ENCODE data around the gene SSBP3. TPM values are rescaled to one million over a fixed set of nuclear protein-coding genes. Genes with fewer than 3 reads are reported as not detected.

The SSBP3 gene
- total and polyA plus RNA-seq, 9 of the 15 experiments (the other 6 are each of a cell fraction or from before 2014, with no cell fraction given), result 8.7 to 108 (median 33.8) TPM

- TF ChIP-seq SRSF1 (IDR thresholded peaks at IDR 0.05; ENCODE audit: low read depth, low read length) (no peak), ZNF75A (CRISPR knock-in tag; IDR thresholded peaks at IDR 0.05) (no peak), KDM1A (IDR thresholded peaks at IDR 0.05) (peak; percentile 73 to 84), ILK (tag; IDR thresholded peaks at IDR 0.05; ENCODE audit: borderline replicate concordance, low read depth) (no peak), NFE2L1 (tag; IDR thresholded peaks at IDR 0.05; ENCODE audit: borderline replicate concordance, low read depth) (no peak; the same call in 1 of the 2 replicates), BDP1 (IDR thresholded peaks at IDR 0.05; ENCODE audit: insufficient read depth, insufficient read length) (no peak), TOE1 (IDR thresholded peaks at IDR 0.05; ENCODE audit: borderline replicate concordance) (no peak), TOE1 (CRISPR knock-in tag; IDR thresholded peaks at IDR 0.05; ENCODE audit: borderline replicate concordance, low read depth) (no peak), ESRRA (IDR thresholded peaks at IDR 0.05; ENCODE audit: borderline replicate concordance, low read depth) (peak; percentile 69; the same call in 1 of the 2 replicates), TAF9B (IDR thresholded peaks at IDR 0.05; ENCODE audit: partially characterized antibody) (no peak), KHSRP (IDR thresholded peaks at IDR 0.05) (no peak), ZBTB11 (CRISPR knock-in tag; IDR thresholded peaks at IDR 0.05) (no peak), AFF1 (IDR thresholded peaks at IDR 0.05; ENCODE audit: low read depth in 1 of 2, partially characterized antibody in 2 of 2) (no peak), ZNF398 (CRISPR knock-in tag; IDR thresholded peaks at IDR 0.05) (no peak)
- TF ChIP-seq, protein P1, sequence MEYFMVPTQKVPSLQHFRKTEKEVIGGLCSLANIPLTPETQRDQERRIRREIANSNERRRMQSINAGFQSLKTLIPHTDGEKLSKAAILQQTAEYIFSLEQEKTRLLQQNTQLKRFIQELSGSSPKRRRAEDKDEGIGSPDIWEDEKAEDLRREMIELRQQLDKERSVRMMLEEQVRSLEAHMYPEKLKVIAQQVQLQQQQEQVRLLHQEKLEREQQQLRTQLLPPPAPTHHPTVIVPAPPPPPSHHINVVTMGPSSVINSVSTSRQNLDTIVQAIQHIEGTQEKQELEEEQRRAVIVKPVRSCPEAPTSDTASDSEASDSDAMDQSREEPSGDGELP (CRISPR knock-in tag; IDR thresholded peaks at IDR 0.05; ENCODE audit: borderline replicate concordance), result 0 out of 2 replicates have a peak, but pooled peaks have one; percentile 18
Measured at GRCh38 chr1:54362881-54363340, 43.3 kb downstream of the SSBP3 start (continued).
